NCI-H82 (cell line): ENCODE data around the gene ASH1L.
"Not testable (repeated sequence)": the region's sequence is repeated elsewhere in the genome, so short reads cannot be mapped to it uniquely, and the experiment has no call there.

Experiments
- DNase-seq: peaks from one replicate; lab custom pipeline; 2025; lab: John Stamatoyannopoulos, UW

The ASH1L gene

DNA sequence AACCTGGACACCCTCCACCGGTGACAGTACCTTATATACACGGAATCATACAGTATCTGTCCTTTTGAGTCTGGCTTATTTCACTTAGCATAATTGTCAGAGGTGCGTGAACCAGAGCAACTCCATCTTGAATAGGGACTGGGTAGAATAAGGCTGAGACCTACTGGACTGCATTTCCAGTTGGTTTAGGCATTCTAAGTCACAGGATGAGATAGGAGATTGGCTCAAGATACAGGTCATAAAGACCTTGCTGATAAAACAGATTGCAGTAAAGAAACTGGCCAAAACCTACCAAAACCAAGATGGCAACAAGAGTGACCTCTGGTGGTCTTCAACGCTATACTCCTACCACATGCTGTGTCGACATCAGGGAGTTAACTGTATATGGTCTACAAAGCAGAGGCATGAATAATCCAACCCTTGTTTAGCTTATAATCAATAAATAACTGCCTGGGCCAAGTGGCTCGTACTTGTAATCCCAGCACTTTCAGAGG is 255.3 kb downstream of the ASH1L start:
- peak; percentile 75 for DNase-seq

DNA sequence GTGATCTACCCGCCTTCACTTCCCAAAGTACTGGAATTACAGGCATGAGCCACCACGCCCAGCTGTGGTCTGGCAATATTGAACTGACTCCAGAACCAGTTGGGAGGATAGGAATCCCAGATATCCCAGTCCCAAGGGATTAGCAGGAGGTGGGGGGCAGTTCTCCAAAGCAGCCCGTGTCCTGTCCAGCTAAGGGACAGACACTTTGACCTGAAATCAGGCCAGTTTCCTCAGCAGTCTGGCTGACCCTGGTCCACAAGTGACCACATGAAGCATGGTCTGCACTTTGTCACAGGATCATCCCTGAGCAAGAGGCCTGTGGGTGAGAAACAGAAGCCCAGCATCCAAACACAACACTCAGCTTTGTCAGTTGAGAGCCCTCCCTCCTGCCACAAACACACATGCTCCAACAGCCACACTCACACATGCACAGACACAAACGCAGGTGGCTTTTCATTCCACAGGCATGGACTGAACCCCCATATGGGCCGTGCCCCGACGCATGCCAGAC is 256.7 kb downstream of the ASH1L start:
- no peak for DNase-seq

DNA sequence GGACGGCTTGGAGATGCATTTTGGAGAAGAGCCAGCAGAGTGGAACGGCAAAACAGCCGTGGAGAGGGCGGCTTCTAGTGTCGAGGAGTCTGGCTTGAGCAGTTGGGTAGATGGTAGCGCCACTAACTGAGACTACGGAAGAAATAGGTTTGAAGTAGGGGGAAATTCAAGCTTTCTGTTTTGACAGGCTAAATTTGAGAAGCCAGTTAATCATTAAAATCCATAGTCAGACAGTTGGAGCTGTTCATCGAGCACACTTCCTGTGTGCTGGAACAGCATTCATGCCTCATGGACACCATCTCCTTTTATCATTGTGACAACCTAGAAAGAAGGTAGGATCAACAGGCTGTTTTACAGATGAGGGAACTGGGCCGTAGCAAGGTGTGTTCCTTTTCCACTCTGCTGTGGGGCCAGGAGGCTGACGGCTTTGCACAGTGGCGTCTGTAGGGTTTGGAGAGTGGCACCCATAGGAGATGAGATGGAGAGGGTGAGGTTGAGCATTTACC is 258.0 kb downstream of the ASH1L start:
- no peak for DNase-seq

DNA sequence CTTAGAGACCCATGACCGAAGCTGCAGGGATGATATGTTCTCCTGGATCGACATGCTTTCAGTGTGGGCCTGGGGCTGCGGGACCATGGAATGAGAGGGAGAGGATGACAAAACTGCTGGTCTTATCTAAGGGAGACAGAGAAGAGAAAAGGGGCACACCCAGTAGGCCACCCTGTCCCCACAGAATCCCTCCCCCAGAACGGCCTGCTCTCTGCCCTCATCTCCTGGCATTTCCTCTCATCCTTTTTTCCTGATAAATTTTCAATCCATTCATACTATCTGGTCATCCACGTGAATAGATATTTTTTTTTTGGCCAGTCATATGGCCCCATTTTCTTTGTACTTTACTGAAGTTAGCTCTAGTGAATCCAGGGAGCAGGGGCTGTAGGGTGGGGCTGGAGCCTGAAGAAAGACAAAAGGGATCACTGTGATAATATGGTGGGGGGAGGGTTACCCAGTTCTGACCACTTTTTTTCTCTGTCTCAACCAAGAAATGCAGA is 261.2 kb downstream of the ASH1L start, which contains the start of gene PKLR:
Gene PKLR (minus strand): TSS at position 97 of the 500 bp plus-strand sequence. CDS start 43 bp downstream, at position 54.
- DNase-seq: no peak

DNA sequence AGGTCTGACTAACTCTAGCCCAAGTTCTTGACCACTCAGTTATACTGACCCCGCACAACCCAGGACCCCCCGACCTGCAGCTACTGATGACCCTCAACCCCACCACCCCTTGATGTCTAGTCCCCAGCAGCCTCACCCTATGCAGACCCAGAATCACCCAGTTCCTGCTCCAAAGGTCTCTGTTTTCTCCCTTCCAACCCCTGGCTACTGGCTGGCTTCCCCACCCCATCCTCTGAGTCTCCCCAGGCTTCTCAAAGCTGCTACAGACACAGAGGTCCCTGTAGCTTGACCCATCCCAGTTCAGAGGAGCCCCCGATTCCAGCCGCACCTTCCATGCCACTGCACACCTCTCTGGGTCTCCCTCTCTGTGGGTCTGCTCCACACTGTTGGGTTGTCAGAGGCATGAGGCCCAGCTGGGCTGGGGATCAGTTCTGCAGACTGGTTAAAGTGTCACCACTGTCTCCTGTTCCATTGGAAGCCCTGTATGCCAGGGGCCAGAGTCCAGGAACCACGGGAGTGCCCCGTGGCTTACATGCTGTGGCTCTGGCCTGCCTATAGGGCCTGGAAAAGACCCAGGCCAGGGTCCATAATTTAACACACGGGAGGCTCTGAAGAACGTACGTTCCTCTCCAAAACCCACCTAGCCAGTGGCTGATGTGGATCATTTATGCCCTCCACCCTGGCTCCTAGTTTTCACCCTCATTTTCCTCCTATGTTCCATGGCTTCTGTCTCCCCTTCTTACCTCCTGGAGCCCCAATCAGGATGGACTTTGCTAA is 261.9 kb downstream of the ASH1L start:
- no peak for DNase-seq

DNA sequence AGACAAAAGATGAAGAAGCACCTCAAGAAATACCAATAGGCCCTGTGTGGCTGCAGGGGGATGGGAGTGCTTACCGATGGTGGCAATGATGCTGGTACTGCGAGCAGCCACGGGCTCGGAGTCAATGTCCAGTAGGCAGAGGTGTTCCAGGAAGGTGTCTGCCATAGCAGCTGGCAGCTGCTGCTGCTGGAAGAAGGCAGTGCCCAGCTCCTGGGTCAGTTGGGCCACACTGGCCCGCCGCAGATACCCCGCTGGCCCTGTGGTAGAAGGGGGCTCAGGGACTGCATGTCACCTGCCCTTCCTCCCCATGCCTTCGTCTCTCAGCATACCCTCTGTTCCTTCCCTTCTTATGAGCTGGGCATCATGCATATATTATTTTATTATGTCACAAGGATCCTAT is 262.6 kb downstream of the ASH1L start:
- no peak for DNase-seq

DNA sequence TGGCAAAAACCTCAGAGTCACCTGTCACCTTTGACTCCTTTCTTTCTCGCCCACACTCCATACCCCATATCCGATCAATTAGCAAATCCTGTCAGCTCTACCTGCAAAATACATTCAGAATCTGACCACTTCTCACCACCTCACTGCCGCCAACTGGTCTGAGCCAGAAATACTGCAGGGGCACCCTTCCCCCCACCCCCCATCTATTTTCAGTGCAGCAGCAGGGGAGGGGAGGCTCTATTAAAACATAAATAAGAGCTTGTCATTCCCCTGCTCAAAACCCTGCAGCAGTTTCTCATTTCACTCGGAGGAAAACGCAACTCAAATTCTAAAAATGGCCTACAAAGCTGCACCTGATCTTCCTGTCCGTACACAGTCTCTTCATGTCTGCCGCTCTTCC is 265.2 kb downstream of the ASH1L start:
- no peak for DNase-seq

DNA sequence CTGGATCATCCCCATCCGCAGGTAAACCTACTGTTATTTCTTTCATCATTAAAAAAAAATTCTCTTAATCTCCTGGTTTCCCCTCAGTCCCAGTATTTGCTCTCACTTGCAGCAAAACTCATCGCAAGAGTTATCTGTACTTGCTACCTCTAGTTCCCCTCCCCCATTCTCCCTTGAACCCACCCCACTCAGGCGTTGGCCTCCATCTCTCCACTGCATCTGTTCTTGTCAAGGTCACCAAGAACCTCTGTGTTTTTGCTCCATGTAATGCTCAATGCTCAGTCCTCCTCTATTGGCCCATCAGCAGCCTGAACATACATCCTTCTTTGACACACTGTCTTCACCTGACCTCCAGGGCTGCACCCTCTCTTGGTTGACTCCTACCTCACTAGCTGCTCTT is 265.9 kb downstream of the ASH1L start:
- DNase-seq: no peak

DNA sequence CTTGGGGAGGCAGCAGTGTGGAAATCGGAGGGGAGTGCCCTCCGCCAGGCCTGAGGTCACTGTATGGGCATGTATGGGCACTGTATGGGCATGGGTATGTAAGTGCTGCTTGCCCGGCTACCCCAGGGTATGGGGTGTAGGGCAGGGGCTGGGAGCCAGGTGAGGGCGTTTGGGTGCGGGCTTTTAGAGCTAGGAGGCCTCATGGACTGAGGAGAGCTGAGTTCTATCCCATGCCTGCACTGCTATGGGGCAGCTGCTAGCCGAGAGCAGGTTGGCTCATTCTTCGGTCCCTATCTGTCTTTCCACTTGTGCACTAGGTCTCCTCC is 266.7 kb downstream of the ASH1L start:
- DNase-seq: no peak

DNA sequence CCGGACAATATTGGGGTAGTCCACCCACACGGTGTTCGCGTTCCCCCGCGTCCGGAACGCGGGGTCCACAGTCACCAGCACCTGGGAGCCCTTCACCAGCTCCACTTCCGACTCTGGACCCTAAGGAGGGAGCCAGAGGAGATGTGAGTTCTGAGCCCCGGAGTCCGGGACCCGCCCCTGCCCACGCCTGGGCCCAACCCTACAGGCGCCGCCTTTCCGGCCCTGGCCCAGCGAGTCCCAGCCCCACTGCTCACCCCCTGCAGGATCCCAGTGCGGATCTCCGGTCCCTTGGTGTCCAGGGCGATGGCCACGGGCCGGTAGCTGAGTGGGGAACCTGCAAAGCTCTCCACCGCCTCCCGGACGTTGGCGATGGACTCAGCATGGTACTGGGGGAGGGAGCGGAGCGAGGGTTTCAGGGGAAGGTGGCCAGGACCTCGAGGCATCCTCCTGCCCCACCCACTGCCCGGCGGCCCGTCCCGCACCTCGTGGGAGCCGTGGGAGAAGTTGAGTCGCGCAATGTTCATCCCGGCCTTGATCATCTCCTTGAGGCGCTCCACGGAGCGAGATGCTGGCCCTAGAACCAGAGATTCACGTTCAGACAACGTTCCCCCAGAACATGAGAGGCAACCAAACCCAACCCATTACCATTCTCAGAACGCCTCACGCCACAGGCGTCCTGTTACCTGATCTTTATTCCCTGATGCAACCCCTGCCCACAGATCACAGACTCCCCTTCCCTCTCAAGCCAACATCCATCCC is 267.2 kb downstream of the ASH1L start:
- DNase-seq: no peak

DNA sequence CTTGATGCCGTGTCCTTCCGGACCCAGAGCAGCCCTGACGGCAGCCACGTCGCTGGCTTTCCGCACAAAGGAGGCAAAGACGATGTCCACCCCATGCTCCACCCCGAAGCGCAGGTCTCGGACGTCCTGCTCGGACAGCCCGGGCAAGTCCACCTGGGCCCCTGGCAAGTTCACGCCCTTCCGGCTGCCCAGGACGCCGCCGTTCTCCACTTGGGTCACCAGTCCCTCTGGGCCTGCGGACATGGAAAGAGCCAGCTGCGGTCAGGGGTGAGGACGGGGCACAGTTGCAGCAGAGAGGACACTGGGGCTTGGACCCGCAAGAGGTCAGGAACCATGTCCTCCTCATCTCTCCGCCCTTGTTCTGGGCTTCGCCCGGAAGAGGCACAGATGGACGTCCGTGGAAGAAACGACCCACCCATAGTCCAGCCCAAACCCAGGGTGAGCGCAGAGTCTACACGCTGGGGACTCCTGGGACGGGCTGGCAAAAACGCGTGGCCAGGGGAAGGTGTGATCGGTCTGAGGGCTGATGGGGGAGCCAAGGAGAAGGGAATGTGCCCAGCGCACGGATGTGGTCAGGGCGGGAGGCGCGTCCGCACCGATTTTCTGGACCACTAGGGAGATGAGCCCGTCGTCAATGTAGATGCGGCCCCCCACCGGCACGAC is 268.0 kb downstream of the ASH1L start:
- no peak for DNase-seq

DNA sequence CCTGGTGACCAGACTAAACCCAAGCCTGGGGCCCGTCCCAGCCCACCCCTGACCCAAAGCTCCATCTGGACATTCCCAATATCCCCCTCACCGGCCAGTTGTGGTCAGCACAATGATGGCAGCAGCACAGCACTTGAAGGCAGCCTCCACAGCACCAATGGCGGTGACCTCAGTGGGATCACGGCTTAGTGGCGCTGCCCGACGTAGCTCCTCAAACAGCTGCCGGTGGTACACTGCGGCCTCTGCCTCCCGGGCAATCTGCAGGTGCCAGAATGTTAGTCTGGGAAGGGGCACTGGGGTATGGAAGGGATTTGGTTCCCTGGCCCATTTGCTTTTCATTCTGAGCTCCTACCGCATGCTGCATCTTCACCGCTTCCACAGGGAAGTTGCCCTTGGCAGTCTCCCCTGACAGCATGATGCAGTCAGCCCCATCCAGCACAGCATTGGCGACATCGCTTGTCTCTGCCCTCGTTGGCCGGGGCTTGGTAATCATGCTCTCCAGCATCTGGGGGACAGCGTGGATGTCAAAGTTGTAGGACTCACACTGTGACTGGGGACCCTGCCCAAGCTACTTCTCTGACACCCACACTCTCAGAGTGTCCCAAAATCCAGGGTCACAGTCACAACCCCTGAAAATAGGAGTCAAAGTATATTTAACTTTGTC is 269.4 kb downstream of the ASH1L start:
- DNase-seq: no peak

DNA sequence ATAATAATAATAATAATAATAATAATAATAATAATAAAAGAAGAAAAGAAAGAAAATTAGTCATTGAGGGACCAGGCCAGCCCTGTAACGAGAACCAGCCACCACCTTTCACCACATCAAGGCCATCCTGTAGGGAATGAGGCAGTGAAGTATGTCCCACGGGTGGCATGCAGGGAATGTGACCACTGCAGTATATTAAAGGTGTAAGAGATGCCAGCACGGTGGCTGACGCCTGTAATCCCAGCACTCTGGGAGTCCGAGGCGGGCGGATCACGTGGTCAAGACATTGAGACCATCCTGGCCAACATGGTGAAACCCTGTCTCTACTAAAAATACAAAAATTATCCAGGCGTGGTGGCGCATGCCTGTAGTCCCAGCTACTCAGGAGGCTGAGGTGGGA is 271.6 kb downstream of the ASH1L start:
- not testable (repeated sequence) for DNase-seq

DNA sequence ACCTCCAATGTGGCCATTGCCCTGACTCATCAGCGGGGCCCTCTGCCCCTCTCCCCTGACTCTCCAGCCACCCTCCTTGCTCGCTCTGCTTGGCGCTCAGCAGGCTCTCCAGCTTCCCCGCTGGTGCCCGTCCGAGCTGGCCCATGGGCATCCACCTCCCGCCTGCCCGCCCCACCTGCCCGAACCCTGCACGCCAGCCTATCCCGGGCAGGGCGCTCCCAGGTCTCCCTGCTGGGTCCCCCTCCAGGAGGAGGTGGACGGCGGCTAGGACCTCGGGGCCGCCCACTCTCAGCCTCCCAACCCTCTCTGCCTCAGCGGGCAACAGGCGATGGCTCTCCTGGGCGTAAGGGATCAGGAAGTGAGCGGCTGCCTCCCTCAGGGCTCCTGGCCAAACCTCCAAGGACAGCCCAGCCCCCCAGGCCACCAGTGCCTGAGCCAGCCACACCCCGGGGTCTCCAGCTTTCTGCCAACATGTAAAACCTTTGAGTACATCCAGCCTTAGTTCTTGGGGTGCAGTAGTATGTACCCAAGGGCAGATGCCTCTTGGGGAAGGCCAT is 274.5 kb downstream of the ASH1L start:
- DNase-seq: no peak

DNA sequence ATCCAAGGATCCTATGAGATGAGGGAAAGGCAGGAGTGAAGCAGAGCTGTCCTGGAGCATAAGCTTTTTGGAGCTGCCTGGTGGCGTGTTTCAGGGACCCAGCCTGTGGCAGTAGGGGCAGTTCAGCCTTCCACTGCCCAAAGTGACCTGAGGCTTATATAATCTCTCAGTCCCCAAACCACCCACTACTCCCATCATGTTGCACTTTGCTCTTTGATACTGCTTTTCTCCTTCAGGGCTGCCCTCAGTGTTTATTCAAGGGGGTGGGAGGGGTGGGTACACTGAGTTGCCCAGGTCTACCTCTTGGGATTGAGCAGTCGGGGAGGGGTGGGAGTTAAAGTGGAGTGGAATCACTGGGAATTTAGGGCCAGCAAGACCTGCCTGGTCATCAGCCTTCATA is 276.1 kb downstream of the ASH1L start:
- DNase-seq: no peak

DNA sequence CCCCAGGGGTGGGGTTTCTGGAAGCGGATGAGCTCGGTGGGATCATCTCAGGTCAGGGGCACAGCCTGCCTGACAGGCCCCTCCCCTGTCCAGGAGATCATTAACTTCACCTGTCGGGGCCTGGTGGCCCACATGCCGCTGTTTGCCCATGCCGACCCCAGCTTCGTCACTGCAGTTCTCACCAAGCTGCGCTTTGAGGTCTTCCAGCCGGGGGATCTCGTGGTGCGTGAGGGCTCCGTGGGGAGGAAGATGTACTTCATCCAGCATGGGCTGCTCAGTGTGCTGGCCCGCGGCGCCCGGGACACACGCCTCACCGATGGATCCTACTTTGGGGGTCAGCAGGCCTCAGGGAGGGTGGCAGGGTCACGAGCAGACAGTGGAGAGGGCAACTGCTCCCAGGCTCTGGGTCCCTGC is 277.0 kb downstream of the ASH1L start:
- no peak for DNase-seq
